Measurements from ENCODE around the gene MPZL2. TPM values are rescaled to one million over a fixed set of nuclear protein-coding genes. Genes with fewer than 3 reads are reported as not detected.

MPZL2 gene
- polyA plus RNA-seq, 3 donors, result 8.0 to 18.6 (median 14.2) TPM

- peaks cover 6 to 37% of the 10 kb centered on the region in 2 donors for H3K36me3 Mint-ChIP-seq
- H3K4me3 ChIP-seq (replicated peaks in 1 of 3; ENCODE audit: low read depth in 2 of 3, low read length in 3 of 3), result no peak overlapping the region
- peaks cover 21% of the 10 kb centered on the region for H3K79me2 ChIP-seq (ENCODE audit: insufficient read depth, low read length)
- H3K27me3 ChIP-seq (ENCODE audit: control insufficient read depth in 2 of 2, insufficient read depth in 2 of 2, low read length in 2 of 2), result no peaks in the 10 kb centered on the region
- no peak for DNase-seq
- peaks cover 0 to 2% (median 0%) of the 10 kb centered on the region in 3 donors for H3K27me3 Mint-ChIP-seq (ENCODE audit: low read depth in 3 of 3)
- intact Hi-C loops (cut with micrococcal nuclease), result no loop called here
- peaks cover 0 to 1% (median 0%) of the 10 kb centered on the region in 7 donors for H3K9me3 Mint-ChIP-seq
- H3K4me1 Mint-ChIP-seq, result peaks cover 72% of the 10 kb centered on the region
- H3K4me1 ChIP-seq (ENCODE audit: control insufficient read depth in 1 of 2, insufficient read depth in 2 of 2, low read length in 2 of 2), result peaks cover 67 to 71% of the 10 kb centered on the region in 2 donors
- no peak for TF ChIP-seq CTCF (IDR thresholded peaks at IDR 0.05)
- no peak overlapping the region for H3K4me2 ChIP-seq (replicated peaks; ENCODE audit: extremely low read depth, low read length, poor library complexity, severe bottlenecking)
- peak overlapping the region in 1 of 2 donors; percentile 18 for H3K27ac ChIP-seq (ENCODE audit: low read depth in 1 of 2, low read length in 2 of 2)
- peak overlapping the region in 4 of 7 donors; percentile 2 to 68 (median 39) for H3K27ac Mint-ChIP-seq
- no peak overlapping the region for H3K9ac ChIP-seq (ENCODE audit: insufficient read depth, low read length, poor library complexity, severe bottlenecking)
- H3K4me3 Mint-ChIP-seq, result no peak overlapping the region
- H4K20me1 ChIP-seq (ENCODE audit: insufficient read depth, low read length), result no peaks in the 10 kb centered on the region
- no CpG with 5 or more reads among the region's 2 CpGs for WGBS (ENCODE audit: insufficient coverage)
- no peak overlapping the region for H2AFZ ChIP-seq (ENCODE audit: insufficient read depth, low read depth, low read length, poor library complexity, severe bottlenecking)
- H3K9me3 ChIP-seq (replicated peaks in 1 of 2; ENCODE audit: control insufficient read depth in 1 of 2, insufficient read depth in 1 of 2, low read length in 2 of 2), result no peaks in the 10 kb centered on the region
- peaks cover 21 to 37% of the 10 kb centered on the region in 2 donors for H3K36me3 ChIP-seq (replicated peaks in 1 of 2; ENCODE audit: control insufficient read depth in 1 of 2, insufficient read depth in 2 of 2, low read length in 2 of 2)
Observed at GRCh38 chr11:118236170-118236569, 27.9 kb downstream of the MPZL2 start.

GRCh38 chr11:118234833-118235232, 29.3 kb downstream of the MPZL2 start:
- Mint-ChIP-seq H3K27ac (no peak overlapping the region), H3K27me3 (ENCODE audit: low read depth in 3 of 3) (no peaks in the 10 kb centered on the region), H3K36me3 (peaks cover 8 to 37% of the 10 kb centered on the region in 2 donors), H3K9me3 (peaks cover 0 to 1% (median 0%) of the 10 kb centered on the region in 7 donors), H3K4me1 (peaks cover 62% of the 10 kb centered on the region), H3K4me3 (no peak overlapping the region)
- no peaks in the 10 kb centered on the region for H3K9me3 ChIP-seq (replicated peaks in 1 of 2; ENCODE audit: control insufficient read depth in 1 of 2, insufficient read depth in 1 of 2, low read length in 2 of 2)
- no peak for TF ChIP-seq CTCF (IDR thresholded peaks at IDR 0.05)
- no peaks in the 10 kb centered on the region for H4K20me1 ChIP-seq (ENCODE audit: insufficient read depth, low read length)
- no peak overlapping the region for H3K27ac ChIP-seq (ENCODE audit: low read depth in 1 of 2, low read length in 2 of 2)
- peaks cover 21 to 37% of the 10 kb centered on the region in 2 donors for H3K36me3 ChIP-seq (replicated peaks in 1 of 2; ENCODE audit: control insufficient read depth in 1 of 2, insufficient read depth in 2 of 2, low read length in 2 of 2)
- peaks cover 21% of the 10 kb centered on the region for H3K79me2 ChIP-seq (ENCODE audit: insufficient read depth, low read length)
- H3K4me2 ChIP-seq (replicated peaks; ENCODE audit: extremely low read depth, low read length, poor library complexity, severe bottlenecking), result no peak overlapping the region
- WGBS (ENCODE audit: insufficient coverage), result no CpG with 5 or more reads among the region's 5 CpGs
- no peaks in the 10 kb centered on the region for H3K27me3 ChIP-seq (ENCODE audit: control insufficient read depth in 2 of 2, insufficient read depth in 2 of 2, low read length in 2 of 2)
- DNase-seq, result no peak
- no peak overlapping the region for H3K4me3 ChIP-seq (replicated peaks in 1 of 3; ENCODE audit: low read depth in 2 of 3, low read length in 3 of 3)
- H3K4me1 ChIP-seq (ENCODE audit: control insufficient read depth in 1 of 2, insufficient read depth in 2 of 2, low read length in 2 of 2), result peaks cover 67 to 71% of the 10 kb centered on the region in 2 donors
- H2AFZ ChIP-seq (ENCODE audit: insufficient read depth, low read depth, low read length, poor library complexity, severe bottlenecking), result no peak overlapping the region
- H3K9ac ChIP-seq (ENCODE audit: insufficient read depth, low read length, poor library complexity, severe bottlenecking), result no peak overlapping the region
- intact Hi-C loops (cut with micrococcal nuclease), result no loop called here
